ENCODE results near the gene VAC14. TPM values are rescaled to one million over a fixed set of nuclear protein-coding genes. Genes with fewer than 3 reads are reported as not detected.

VAC14 gene
- 70.8 and 77.7 TPM in 2 replicates for total RNA-seq (2014; rRNA removed; shearing (Covaris generic))
- 41.9 and 42.3 TPM in 2 replicates for polyA plus RNA-seq (2016; fragmentation: Nextera tagmentation; extraction: Ambion mirVana)
- long read RNA-seq, transcript VAC14-201 (19 exons, 3,099 nt): major isoform, 16 of 25 reads
- long read RNA-seq, partial matches to known transcripts: 6 of 25 reads
- long read RNA-seq, other reads (novel, unspliced or antisense): 1 of 25 reads

DNA sequence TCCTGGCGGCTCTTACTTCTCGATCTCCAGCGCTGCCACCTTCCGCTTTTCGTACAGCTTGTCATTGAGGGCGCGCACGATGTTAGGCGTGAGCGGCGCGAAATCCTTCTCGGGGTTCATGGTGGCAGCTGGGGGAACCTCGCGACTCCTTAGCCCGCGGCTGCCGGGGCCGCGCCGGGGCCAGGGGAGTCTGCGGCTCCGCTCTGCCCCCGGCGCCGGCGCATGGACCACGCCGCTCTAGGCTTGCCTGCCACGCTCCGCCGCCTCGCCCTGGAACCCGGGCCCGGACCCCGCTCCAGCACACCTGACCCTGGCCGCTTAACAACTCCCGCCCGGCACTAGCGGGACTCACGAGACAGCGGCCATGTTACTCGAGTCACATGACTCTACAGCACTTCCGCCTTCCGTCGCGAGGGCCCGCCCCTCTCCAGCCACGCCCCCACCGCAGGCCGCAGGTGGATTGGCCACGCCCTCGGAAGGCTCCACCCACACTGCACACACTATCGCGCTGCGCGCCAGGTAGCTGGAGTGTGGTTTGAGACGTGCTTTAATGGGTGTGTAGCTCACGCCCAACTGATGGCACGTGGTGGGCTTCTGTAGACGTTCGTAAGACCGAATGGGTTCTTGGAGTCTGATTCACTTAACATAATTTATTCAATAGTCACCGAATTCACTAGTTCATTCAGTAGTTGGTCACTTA lies at the start of gene VAC14:
TSS of gene VAC14 (minus strand) at position 378 of the 700 bp plus-strand sequence. CDS start at position 120, 258 bp downstream.
- Histone ChIP-seq H3K27ac (ENCODE audit: low read depth) (peak within 1 kb of the TSS; percentile 87), H3K4me3 (peak within 1 kb of the TSS; percentile 99), H3F3A (replicated peaks; ENCODE audit: low read depth) (0 out of 2 replicates have a peak, but pooled peaks cover 5% of the 10 kb centered on the region), H2AFZ (peak within 1 kb of the TSS; percentile 80), H3K79me2 (replicated peaks; ENCODE audit: insufficient read depth) (peaks cover 47% of the 10 kb centered on the region), H3K4me2 (peak within 1 kb of the TSS; percentile 100), H3K4me1 (ENCODE audit: insufficient read depth) (peaks cover 14% of the 10 kb centered on the region), H3K9me2 (ENCODE audit: insufficient read depth) (no peaks in the 10 kb centered on the region), H3K36me3 (ENCODE audit: insufficient read depth) (no peaks in the 10 kb centered on the region), H4K20me1 (replicated peaks; ENCODE audit: insufficient read depth) (peaks cover 10% of the 10 kb centered on the region; the same call in 1 of the 2 replicates), H3K27me3 (ENCODE audit: insufficient read depth) (peaks cover 22% of the 10 kb centered on the region; the same call in 1 of the 2 replicates)
- peak within 1 kb of the TSS; percentile 94 for H3K27ac Mint-ChIP-seq
- H3K27me3 Mint-ChIP-seq (ENCODE audit: insufficient read depth, low read depth, poor library complexity): no peaks in the 10 kb centered on the region
- TF ChIP-seq EZH2phosphoT487 (IDR thresholded peaks at IDR 0.05; ENCODE audit: unreplicated experiment) (no peak), REST (IDR thresholded peaks at IDR 0.05; ENCODE audit: unreplicated experiment) (no peak), ZNF331 (CRISPR knock-in tag; IDR thresholded peaks at IDR 0.05; ENCODE audit: low read depth) (no peak), CREB1 (CRISPR knock-in tag; IDR thresholded peaks at IDR 0.05; ENCODE audit: low read depth) (peak; percentile 57; the same call in 1 of the 2 replicates), STAT1 (IDR thresholded peaks at IDR 0.05; ENCODE audit: unreplicated experiment) (no peak), ETS1 (IDR thresholded peaks at IDR 0.05) (peak; percentile 58; the same call in 1 of the 2 replicates), ZNF462 (CRISPR knock-in tag; IDR thresholded peaks at IDR 0.05) (no peak), CTCF (conservative IDR thresholded peaks at IDR 0.05; ENCODE audit: low read depth in 2 of 2) (no peak), JUNB (IDR thresholded peaks at IDR 0.05; ENCODE audit: unreplicated experiment) (no peak), ZNF114 (CRISPR knock-in tag; IDR thresholded peaks at IDR 0.05) (no peak), EZH2 (IDR thresholded peaks at IDR 0.05; ENCODE audit: low read depth, unreplicated experiment) (no peak), POLR2AphosphoS5 (IDR thresholded peaks at IDR 0.05; ENCODE audit: low read depth) (peak; percentile 97), NANOG (IDR thresholded peaks at IDR 0.05; ENCODE audit: borderline replicate concordance) (no peak)
- no peaks in the 10 kb centered on the region for H3K9me3 Mint-ChIP-seq
- ATAC-seq (peak; percentile 94), DNase-seq (ENCODE audit: low spot score) (peak; percentile 98)
- peaks cover 16% of the 10 kb centered on the region for H3K4me1 Mint-ChIP-seq
- peak within 1 kb of the TSS; percentile 91 for H3K4me3 Mint-ChIP-seq
- H3K36me3 Mint-ChIP-seq (ENCODE audit: low read depth): 0 out of 3 replicates have a peak, but pooled peaks cover 6% of the 10 kb centered on the region

Data from GM23338 (cell line).